Measurements from ENCODE around the gene DNAH9.
"Not testable (repeated sequence)": the region's sequence is repeated elsewhere in the genome, so short reads cannot be mapped to it uniquely, and the experiment has no call there.

DNAH9 gene

GRCh38 chr17:11922638-11923037 is 324.4 kb downstream of the DNAH9 start:
- Histone ChIP-seq H3K27me3 (ENCODE audit: insufficient read depth, insufficient read length) (no peaks in the 10 kb centered on the region), H3K4me1 (ENCODE audit: insufficient read depth, insufficient read length) (peaks cover 2% of the 10 kb centered on the region), H3K9me3 (ENCODE audit: insufficient read depth, low read length) (no peaks in the 10 kb centered on the region), H3K9ac (ENCODE audit: insufficient read length, low read depth) (no peak overlapping the region), H3K4me3 (ENCODE audit: insufficient read length, low read depth) (no peak overlapping the region), H3K36me3 (ENCODE audit: insufficient read depth, insufficient read length, low read length) (no peaks in the 10 kb centered on the region)
- DNase-seq (ENCODE audit: low read depth, low spot score) = no peak
- TF ChIP-seq YY1 (IDR thresholded peaks at IDR 0.05; ENCODE audit: insufficient read depth, insufficient read length) (no peak), SUZ12 (IDR thresholded peaks at IDR 0.05; ENCODE audit: extremely low read depth, insufficient read depth, insufficient read length) (no peak), ZNF274 (IDR thresholded peaks at IDR 0.05; ENCODE audit: low read depth, low read length) (no peak)

- Histone ChIP-seq H3K9me3 (ENCODE audit: insufficient read depth, low read length) (no peaks in the 10 kb centered on the region), H3K4me3 (ENCODE audit: insufficient read length, low read depth) (no peak overlapping the region), H3K9ac (ENCODE audit: insufficient read length, low read depth) (no peak overlapping the region), H3K27me3 (ENCODE audit: insufficient read depth, insufficient read length) (no peaks in the 10 kb centered on the region), H3K4me1 (ENCODE audit: insufficient read depth, insufficient read length) (peaks cover 3% of the 10 kb centered on the region), H3K36me3 (ENCODE audit: insufficient read depth, insufficient read length, low read length) (no peaks in the 10 kb centered on the region)
- TF ChIP-seq ZNF274 (IDR thresholded peaks at IDR 0.05; ENCODE audit: low read depth, low read length) (no peak), SUZ12 (IDR thresholded peaks at IDR 0.05; ENCODE audit: extremely low read depth, insufficient read depth, insufficient read length) (no peak), YY1 (IDR thresholded peaks at IDR 0.05; ENCODE audit: insufficient read depth, insufficient read length) (no peak)
- DNase-seq (ENCODE audit: low read depth, low spot score) = no peak
Measured at GRCh38 chr17:11924076-11924475, 325.8 kb downstream of the DNAH9 start.

- Histone ChIP-seq H3K27me3 (ENCODE audit: insufficient read depth, insufficient read length) (no peaks in the 10 kb centered on the region), H3K4me1 (ENCODE audit: insufficient read depth, insufficient read length) (peaks cover 3% of the 10 kb centered on the region), H3K4me3 (ENCODE audit: insufficient read length, low read depth) (no peak overlapping the region), H3K9ac (ENCODE audit: insufficient read length, low read depth) (no peak overlapping the region), H3K36me3 (ENCODE audit: insufficient read depth, insufficient read length, low read length) (no peaks in the 10 kb centered on the region), H3K9me3 (ENCODE audit: insufficient read depth, low read length) (no peaks in the 10 kb centered on the region)
- DNase-seq (ENCODE audit: low read depth, low spot score) = no peak
- TF ChIP-seq YY1 (IDR thresholded peaks at IDR 0.05; ENCODE audit: insufficient read depth, insufficient read length) (no peak), ZNF274 (IDR thresholded peaks at IDR 0.05; ENCODE audit: low read depth, low read length) (no peak), SUZ12 (IDR thresholded peaks at IDR 0.05; ENCODE audit: extremely low read depth, insufficient read depth, insufficient read length) (no peak)
Measured at GRCh38 chr17:11925262-11926021, 327.2 kb downstream of the DNAH9 start.

- Histone ChIP-seq H3K4me1 (ENCODE audit: insufficient read depth, insufficient read length) (peaks cover 3% of the 10 kb centered on the region), H3K9me3 (ENCODE audit: insufficient read depth, low read length) (no peaks in the 10 kb centered on the region), H3K9ac (ENCODE audit: insufficient read length, low read depth) (no peak overlapping the region), H3K27me3 (ENCODE audit: insufficient read depth, insufficient read length) (no peaks in the 10 kb centered on the region), H3K4me3 (ENCODE audit: insufficient read length, low read depth) (no peak overlapping the region), H3K36me3 (ENCODE audit: insufficient read depth, insufficient read length, low read length) (no peaks in the 10 kb centered on the region)
- TF ChIP-seq YY1 (IDR thresholded peaks at IDR 0.05; ENCODE audit: insufficient read depth, insufficient read length) (no peak), ZNF274 (IDR thresholded peaks at IDR 0.05; ENCODE audit: low read depth, low read length) (no peak), SUZ12 (IDR thresholded peaks at IDR 0.05; ENCODE audit: extremely low read depth, insufficient read depth, insufficient read length) (no peak)
- peak; percentile 16 for DNase-seq (ENCODE audit: low read depth, low spot score)
Measured at GRCh38 chr17:11928436-11928835, 330.2 kb downstream of the DNAH9 start.

DNA sequence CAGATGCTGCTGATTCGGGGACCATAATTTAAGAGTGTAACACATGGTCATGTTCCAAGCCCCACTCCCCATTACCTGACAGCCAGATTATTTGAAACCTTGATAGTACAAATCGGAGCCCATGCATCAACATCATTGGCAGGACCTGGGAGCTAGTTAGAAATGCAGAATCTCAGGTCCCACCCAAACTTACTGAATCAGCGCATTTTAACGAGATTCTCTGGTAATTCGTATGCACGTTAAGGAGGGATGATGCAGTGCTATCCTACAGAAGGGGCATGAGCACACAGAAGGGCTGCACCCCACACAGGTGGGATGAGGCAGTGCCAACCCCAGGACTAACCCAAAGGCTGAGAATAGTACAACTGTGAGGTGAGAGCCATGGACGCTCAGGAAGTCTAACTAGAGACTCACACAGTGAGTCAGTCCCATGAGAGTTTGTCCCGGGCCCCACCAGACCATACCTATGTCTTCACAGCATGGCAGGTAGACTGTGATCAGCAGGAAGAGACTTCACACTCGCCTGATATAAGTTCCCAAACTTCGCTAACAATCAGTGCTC is 334.1 kb downstream of the DNAH9 start:
- Histone ChIP-seq H3K9me3 (ENCODE audit: insufficient read depth, low read length) (no peaks in the 10 kb centered on the region), H3K4me3 (ENCODE audit: insufficient read length, low read depth) (no peak overlapping the region), H3K27me3 (ENCODE audit: insufficient read depth, insufficient read length) (no peaks in the 10 kb centered on the region), H3K9ac (ENCODE audit: insufficient read length, low read depth) (no peak overlapping the region), H3K36me3 (ENCODE audit: insufficient read depth, insufficient read length, low read length) (no peaks in the 10 kb centered on the region), H3K4me1 (ENCODE audit: insufficient read depth, insufficient read length) (peaks cover 3% of the 10 kb centered on the region)
- no peak for TF ChIP-seq SUZ12 (IDR thresholded peaks at IDR 0.05; ENCODE audit: extremely low read depth, insufficient read depth, insufficient read length)
- no peak for TF ChIP-seq ZNF274 (IDR thresholded peaks at IDR 0.05; ENCODE audit: low read depth, low read length)
- TF ChIP-seq YY1 (IDR thresholded peaks at IDR 0.05; ENCODE audit: insufficient read depth, insufficient read length) = no peak
- DNase-seq (ENCODE audit: low read depth, low spot score) = no peak

GRCh38 chr17:11935734-11936406 is 337.6 kb downstream of the DNAH9 start:
- Histone ChIP-seq H3K4me1 (ENCODE audit: insufficient read depth, insufficient read length) (no peaks in the 10 kb centered on the region), H3K36me3 (ENCODE audit: insufficient read depth, insufficient read length, low read length) (no peaks in the 10 kb centered on the region), H3K9ac (ENCODE audit: insufficient read length, low read depth) (no peak overlapping the region), H3K27me3 (ENCODE audit: insufficient read depth, insufficient read length) (no peaks in the 10 kb centered on the region), H3K4me3 (ENCODE audit: insufficient read length, low read depth) (no peak overlapping the region), H3K9me3 (ENCODE audit: insufficient read depth, low read length) (no peaks in the 10 kb centered on the region)
- peak; percentile 48 for DNase-seq (ENCODE audit: low read depth, low spot score)
- TF ChIP-seq YY1 (IDR thresholded peaks at IDR 0.05; ENCODE audit: insufficient read depth, insufficient read length) (no peak), SUZ12 (IDR thresholded peaks at IDR 0.05; ENCODE audit: extremely low read depth, insufficient read depth, insufficient read length) (no peak), ZNF274 (IDR thresholded peaks at IDR 0.05; ENCODE audit: low read depth, low read length) (no peak)

GRCh38 chr17:11940904-11941303 is 342.6 kb downstream of the DNAH9 start:
- H3K4me1 ChIP-seq (ENCODE audit: insufficient read depth, insufficient read length) = no peaks in the 10 kb centered on the region
- H3K4me3 ChIP-seq (ENCODE audit: insufficient read length, low read depth) = no peak overlapping the region
- TF ChIP-seq SUZ12 (IDR thresholded peaks at IDR 0.05; ENCODE audit: extremely low read depth, insufficient read depth, insufficient read length) (no peak), YY1 (IDR thresholded peaks at IDR 0.05; ENCODE audit: insufficient read depth, insufficient read length) (no peak), ZNF274 (IDR thresholded peaks at IDR 0.05; ENCODE audit: low read depth, low read length) (no peak)
- DNase-seq (ENCODE audit: low read depth, low spot score) = no peak
- H3K27me3 ChIP-seq (ENCODE audit: insufficient read depth, insufficient read length) = no peaks in the 10 kb centered on the region
- H3K9me3 ChIP-seq (ENCODE audit: insufficient read depth, low read length) = no peaks in the 10 kb centered on the region
- H3K36me3 ChIP-seq (ENCODE audit: insufficient read depth, insufficient read length, low read length) = no peaks in the 10 kb centered on the region
- H3K9ac ChIP-seq (ENCODE audit: insufficient read length, low read depth) = no peak overlapping the region

DNA sequence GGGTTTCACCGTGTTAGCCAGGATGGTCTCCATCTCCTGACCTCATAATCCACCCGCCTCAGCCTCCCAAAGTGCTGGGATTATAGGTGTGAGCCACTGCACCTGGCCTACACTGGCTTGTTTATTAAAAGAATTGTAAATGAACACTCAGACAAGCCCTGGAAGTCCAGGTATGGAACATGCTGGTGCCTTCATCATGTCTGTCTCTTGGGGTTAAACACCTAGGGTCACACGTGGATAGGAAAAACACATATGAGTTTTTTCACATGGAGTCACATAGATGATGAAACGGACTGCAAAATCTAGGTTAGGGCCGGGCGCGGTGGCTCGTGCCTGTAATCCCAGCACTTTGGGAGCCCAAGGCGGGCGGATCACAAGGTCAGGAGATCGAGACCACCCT is 344.8 kb downstream of the DNAH9 start:
- H3K9me3 ChIP-seq (ENCODE audit: insufficient read depth, low read length); H3K4me3 ChIP-seq (ENCODE audit: insufficient read length, low read depth); H3K4me1 ChIP-seq (ENCODE audit: insufficient read depth, insufficient read length); H3K36me3 ChIP-seq (ENCODE audit: insufficient read depth, insufficient read length, low read length); DNase-seq (ENCODE audit: low read depth, low spot score); H3K9ac ChIP-seq (ENCODE audit: insufficient read length, low read depth); H3K27me3 ChIP-seq (ENCODE audit: insufficient read depth, insufficient read length): not testable (repeated sequence)
